SK-N-SH treated with all-trans-retinoic acid at 6 μM for 48 hours (cell line): Measurements from ENCODE around the gene CDH24.

Source experiments
- BACH2 ChIP-seq: fragments of 250-450 bp; sonication (Bioruptor Pico); IDR thresholded peaks from 2 replicates; pipeline ENCODE4 v1.9.0; 2021; ENCODE audit warnings: mild to moderate bottlenecking, borderline replicate concordance
- CREB5 ChIP-seq: fragments of 250-450 bp; sonication (Bioruptor Pico); IDR thresholded peaks from 2 replicates; pipeline ENCODE4 v1.5.1; 2020; ENCODE audit warnings: low read depth, mild to moderate bottlenecking, moderate library complexity
- OSR1 ChIP-seq: fragments of 250-450 bp; sonication (Bioruptor Pico); IDR thresholded peaks from 2 replicates; pipeline ENCODE4 v1.8.0; 2022; ENCODE audit warnings: moderate library complexity, mild to moderate bottlenecking, inconsistent platforms
- PATZ1 ChIP-seq: fragments of 250-450 bp; sonication (Bioruptor Pico); IDR thresholded peaks from 2 replicates; pipeline ENCODE4 v1.8.0; 2020; ENCODE audit warnings: mild to moderate bottlenecking, moderate library complexity, borderline replicate concordance
- RARB ChIP-seq: fragments of 250-450 bp; sonication (Bioruptor Pico); IDR thresholded peaks from 2 replicates; pipeline ENCODE4 v1.8.0; 2021; ENCODE audit warnings: mild to moderate bottlenecking, moderate library complexity
- TCF4 ChIP-seq: fragments of 250-450 bp; sonication (Bioruptor Pico); IDR thresholded peaks from 2 replicates; pipeline ENCODE4 v1.8.0; 2021; ENCODE audit warnings: mild to moderate bottlenecking, moderate library complexity, borderline replicate concordance
- TOX ChIP-seq: fragments of 250-450 bp; sonication (Bioruptor Pico); IDR thresholded peaks from 2 replicates; pipeline ENCODE4 v1.8.0; 2021; ENCODE audit warnings: mild to moderate bottlenecking, moderate library complexity, borderline replicate concordance
- ZC3H10 ChIP-seq: fragments of 250-450 bp; sonication (Bioruptor Pico); IDR thresholded peaks from 2 replicates; pipeline ENCODE4 v1.5.1; 2021; ENCODE audit warnings: mild to moderate bottlenecking, moderate library complexity
- ZFP30 ChIP-seq: fragments of 450-650 bp; formaldehyde crosslinking; IDR thresholded peaks from 2 replicates; pipeline ENCODE4 v1.5.0; 2022; ENCODE audit warnings: mild to moderate bottlenecking, moderate library complexity
- TF ChIP-seq, protein P1 (sequence below): fragments of 250-450 bp; sonication (Bioruptor Pico); IDR thresholded peaks from 2 replicates; pipeline ENCODE4 v1.8.0; 2021; ENCODE audit warnings: low read depth, mild to moderate bottlenecking, moderate library complexity, borderline replicate concordance
- TF ChIP-seq, protein P2 (sequence below): fragments of 250-450 bp; sonication (Bioruptor Pico); IDR thresholded peaks from 2 replicates; pipeline ENCODE4 v1.5.0; 2020; ENCODE audit warnings: mild to moderate bottlenecking, moderate library complexity

- TF ChIP-seq, protein P1, sequence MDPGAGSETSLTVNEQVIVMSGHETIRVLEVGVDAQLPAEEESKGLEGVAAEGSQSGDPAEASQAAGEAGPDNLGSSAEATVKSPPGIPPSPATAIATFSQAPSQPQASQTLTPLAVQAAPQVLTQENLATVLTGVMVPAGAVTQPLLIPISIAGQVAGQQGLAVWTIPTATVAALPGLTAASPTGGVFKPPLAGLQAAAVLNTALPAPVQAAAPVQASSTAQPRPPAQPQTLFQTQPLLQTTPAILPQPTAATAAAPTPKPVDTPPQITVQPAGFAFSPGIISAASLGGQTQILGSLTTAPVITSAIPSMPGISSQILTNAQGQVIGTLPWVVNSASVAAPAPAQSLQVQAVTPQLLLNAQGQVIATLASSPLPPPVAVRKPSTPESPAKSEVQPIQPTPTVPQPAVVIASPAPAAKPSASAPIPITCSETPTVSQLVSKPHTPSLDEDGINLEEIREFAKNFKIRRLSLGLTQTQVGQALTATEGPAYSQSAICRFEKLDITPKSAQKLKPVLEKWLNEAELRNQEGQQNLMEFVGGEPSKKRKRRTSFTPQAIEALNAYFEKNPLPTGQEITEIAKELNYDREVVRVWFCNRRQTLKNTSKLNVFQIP = no peak
- TF ChIP-seq TCF4 (CRISPR knock-in tag) (no peak), OSR1 (CRISPR knock-in tag) (no peak), ZFP30 (CRISPR knock-in tag) (no peak), BACH2 (CRISPR knock-in tag) (no peak), ZC3H10 (CRISPR knock-in tag) (no peak), RARB (no peak), TOX (CRISPR knock-in tag) (no peak), CREB5 (CRISPR knock-in tag) (no peak), PATZ1 (CRISPR knock-in tag) (no peak)
- TF ChIP-seq, protein P2, sequence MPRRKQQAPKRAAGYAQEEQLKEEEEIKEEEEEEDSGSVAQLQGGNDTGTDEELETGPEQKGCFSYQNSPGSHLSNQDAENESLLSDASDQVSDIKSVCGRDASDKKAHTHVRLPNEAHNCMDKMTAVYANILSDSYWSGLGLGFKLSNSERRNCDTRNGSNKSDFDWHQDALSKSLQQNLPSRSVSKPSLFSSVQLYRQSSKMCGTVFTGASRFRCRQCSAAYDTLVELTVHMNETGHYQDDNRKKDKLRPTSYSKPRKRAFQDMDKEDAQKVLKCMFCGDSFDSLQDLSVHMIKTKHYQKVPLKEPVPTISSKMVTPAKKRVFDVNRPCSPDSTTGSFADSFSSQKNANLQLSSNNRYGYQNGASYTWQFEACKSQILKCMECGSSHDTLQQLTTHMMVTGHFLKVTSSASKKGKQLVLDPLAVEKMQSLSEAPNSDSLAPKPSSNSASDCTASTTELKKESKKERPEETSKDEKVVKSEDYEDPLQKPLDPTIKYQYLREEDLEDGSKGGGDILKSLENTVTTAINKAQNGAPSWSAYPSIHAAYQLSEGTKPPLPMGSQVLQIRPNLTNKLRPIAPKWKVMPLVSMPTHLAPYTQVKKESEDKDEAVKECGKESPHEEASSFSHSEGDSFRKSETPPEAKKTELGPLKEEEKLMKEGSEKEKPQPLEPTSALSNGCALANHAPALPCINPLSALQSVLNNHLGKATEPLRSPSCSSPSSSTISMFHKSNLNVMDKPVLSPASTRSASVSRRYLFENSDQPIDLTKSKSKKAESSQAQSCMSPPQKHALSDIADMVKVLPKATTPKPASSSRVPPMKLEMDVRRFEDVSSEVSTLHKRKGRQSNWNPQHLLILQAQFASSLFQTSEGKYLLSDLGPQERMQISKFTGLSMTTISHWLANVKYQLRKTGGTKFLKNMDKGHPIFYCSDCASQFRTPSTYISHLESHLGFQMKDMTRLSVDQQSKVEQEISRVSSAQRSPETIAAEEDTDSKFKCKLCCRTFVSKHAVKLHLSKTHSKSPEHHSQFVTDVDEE (CRISPR knock-in tag) = no peak
Measured at GRCh38 chr14:23097786-23098185, 40.5 kb upstream of the CDH24 start.
